Femur (tissue), 1 donor: Measurements from ENCODE around the gene KCTD16.

Source experiments
- DNase-seq: peaks from one replicate; pipeline ENCODE4 v3.0.0-alpha.2; 2017

KCTD16 gene

DNA sequence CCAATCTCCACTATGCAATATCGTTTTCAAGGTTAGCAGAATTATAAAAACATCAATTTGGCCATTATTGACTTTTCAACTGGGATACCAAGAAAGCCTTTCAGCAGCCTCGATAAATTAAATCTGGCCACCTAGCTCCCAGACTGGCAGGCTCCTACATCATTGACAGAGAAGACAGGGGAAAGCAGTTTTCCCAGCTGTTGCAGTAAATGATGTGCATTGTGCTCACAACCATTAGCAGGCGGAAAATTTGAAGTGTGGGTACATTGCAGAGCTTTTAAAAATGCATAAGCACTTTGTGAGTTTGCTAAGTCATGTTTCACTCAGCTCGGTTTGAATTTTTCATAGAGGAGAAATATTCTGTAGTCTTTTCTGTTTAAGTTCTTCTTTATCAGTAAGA lies 297.9 kb downstream of the KCTD16 start:
- peak; percentile 35 for DNase-seq

DNA sequence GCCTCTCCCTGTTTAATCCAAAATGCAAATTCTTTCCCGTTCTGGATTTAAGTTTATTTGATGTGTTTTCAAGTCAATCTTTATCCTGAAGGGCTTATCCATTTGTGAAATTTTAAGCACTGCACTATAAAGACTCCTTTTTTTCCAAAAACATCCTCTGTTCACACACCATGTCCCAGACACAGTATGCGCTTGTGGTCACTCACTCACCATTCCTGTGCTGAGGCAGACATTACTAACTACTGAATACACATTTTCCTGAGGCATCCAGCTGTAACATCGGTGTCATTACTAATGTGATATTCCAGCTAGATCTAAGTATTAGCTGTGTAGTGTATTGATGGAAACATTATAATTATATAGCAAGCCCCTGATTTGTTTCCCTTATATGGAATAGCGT lies 298.4 kb downstream of the KCTD16 start:
- no peak for DNase-seq

DNA sequence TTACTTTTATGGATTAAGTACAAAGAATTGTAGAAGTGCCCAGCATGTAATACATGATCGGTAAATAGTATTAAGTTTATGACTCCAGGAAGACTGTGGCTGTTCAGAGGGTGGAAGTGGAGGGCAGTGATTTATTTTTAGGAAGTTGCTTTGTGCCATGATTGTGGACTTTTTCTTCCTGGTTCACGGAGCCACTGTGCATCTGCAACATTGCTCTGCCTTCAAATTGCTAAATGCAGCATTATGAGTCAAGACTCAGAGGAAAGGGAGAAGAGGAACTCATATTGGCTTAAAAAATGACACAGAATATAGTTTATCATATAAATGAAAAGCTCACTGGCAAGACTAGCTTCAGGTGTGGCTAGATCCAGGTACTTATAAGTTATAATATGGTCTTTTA lies 301.5 kb downstream of the KCTD16 start:
- no peak for DNase-seq

DNA sequence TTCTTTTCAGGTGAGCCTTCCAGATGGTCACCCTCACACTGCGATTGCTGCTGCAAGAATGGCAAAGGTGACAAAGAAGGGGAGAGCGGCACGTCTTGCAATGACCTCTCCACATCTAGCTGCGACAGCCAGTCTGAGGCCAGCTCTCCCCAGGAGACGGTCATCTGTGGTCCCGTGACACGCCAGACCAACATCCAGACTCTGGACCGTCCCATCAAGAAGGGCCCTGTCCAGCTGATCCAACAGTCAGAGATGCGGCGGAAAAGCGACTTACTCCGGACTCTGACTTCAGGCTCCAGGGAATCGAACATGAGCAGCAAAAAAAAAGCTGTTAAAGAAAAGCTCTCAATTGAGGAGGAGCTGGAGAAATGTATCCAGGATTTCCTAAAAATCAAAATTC lies 303.0 kb downstream of the KCTD16 start:
- no peak for DNase-seq

DNA sequence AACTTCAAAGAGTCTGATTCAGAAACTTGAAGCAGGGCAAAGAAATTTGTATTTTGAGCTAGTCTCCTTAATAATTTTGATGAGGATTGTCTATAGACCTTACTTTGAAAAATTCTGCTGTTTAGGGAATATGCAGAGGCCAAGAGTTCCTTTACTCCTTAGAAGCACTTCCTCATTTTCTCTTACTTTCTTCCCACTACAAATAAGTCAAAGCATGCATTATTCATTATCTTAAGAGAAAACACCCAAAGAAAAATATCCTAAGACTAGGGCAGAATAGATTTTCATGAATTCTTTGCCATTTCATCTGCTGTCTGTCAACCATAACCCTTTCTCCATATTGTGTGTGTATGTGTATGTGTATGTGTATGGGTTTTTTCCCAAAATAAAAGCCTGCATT lies 307.9 kb downstream of the KCTD16 start:
- DNase-seq: no peak

DNA sequence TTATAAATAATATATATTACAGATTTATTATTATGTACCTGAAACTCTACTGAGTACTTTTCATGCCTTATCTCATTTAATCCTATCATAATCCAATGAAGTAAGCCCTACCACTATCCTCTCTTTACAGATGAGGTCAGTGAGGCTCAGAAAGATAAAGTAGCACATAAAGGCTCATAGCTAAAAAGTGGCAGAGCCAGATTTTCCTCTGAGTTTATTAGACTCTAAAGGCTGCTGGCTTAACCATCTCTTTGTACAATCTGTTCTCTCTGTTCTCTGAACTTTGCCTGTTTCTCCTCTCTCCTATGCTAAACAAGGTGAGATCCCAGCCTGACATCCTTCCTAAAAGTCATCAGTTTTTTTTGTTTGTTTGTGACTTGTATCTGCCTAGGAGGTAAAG lies 311.2 kb downstream of the KCTD16 start:
- DNase-seq: no peak

DNA sequence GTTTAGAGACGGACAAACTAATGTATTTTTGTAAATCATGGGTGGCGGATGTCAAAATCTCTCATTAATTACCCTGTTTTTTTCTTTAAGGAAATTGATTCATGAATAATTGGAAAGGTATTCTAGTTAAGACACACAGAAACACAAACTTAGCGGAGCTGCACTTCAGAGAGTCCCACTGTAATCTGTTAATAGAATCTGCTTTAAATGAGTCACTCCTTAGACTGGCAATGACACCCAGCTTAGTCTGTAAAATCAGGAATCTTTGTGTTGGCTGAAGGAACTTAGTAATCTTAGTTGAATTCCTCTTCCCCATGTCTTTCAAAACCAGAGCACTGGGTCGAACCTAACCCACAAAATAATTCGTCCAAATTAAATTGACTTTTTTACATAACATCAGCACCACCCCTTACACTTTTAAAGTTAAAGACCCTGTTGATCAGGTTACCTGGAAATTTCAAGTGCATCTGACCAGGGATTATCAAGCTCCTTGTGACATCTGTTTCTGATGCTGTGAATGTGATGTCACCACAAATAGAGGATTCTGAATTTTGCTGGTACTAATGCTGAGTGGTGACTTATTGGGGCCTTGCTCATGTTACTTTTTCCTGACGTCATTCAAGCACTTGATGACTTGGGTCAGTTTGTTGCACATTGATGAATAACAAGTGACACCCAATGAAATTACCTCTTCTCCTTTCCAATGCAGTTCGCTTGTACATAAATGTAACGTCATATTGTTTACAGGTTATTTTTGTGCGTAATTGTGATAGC lies 313.6 kb downstream of the KCTD16 start:
- no peak for DNase-seq

DNA sequence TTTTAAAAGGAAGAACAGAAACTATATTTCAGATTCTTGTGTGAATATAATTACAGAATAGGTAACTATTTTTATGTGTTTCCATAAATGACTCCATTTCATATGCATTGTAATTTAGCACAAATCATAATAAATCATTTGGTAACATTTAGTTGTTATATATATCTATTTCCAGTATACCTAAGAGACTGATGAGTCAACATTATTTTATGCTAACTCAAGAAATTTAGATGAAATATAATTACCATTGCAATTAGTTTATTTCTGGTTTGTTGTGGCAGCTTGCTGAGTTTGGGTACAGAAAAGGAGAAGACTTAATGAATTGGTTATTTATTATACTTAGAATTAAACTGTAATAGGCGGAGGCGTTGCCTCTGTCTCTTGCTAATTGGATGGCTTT lies 314.9 kb downstream of the KCTD16 start:
- DNase-seq: no peak

DNA sequence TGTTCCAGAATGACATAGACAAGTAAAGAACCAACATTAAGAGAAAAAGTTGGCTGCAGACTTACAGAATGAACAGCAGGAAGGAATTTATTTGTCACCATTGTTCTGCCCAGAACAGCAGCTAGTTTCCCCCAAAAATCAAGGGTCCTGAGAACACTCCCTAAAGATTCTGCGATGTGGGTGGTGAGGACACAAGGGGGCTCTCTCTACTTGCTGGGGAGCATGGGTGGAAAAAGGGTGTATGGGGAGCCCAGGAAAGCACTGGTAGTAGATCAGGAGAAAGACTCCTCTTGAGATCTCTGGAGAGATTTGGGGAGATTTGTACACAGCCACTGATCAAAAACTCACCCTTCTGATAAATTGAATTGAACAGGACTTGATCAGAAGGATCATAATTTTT lies 316.5 kb downstream of the KCTD16 start:
- DNase-seq: no peak

DNA sequence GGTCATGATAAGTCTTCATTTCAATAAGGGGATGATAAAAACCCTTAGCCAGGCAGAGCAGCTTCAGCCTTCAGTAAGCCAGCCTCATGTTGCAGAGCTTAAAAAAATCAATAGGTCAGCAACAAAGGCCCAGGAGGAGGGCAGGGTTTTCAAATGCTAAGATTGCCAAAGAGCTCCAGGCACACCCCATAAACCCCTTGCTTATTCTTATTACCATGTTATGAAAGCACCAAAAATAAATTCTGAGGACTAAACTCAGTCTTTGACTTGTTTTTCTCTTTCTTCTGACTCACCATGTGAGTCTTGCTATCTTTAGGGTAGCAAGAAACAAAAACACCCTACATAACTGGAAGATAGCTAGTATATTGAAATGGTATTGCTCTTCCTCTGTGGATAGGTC lies 317.1 kb downstream of the KCTD16 start:
- no peak for DNase-seq

DNA sequence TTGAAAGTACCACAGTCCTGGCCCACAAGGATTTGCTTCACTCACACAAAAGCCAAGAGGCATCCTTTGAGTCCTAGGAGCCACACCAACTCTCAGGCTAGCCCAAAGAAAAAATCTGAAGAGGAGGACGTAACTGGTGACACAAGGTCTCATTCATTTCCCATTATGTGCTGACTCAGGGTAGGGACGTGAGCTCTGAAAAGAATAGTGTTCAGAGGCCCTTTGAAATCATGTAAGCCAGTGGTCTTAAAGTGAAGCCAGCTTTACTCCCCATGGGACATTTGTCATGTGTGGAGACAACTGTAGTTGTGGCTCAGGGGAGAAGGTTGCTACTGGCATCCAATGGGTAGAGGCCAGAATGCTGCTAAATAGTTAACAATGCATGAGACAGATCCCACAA lies 332.4 kb downstream of the KCTD16 start:
- no peak for DNase-seq

DNA sequence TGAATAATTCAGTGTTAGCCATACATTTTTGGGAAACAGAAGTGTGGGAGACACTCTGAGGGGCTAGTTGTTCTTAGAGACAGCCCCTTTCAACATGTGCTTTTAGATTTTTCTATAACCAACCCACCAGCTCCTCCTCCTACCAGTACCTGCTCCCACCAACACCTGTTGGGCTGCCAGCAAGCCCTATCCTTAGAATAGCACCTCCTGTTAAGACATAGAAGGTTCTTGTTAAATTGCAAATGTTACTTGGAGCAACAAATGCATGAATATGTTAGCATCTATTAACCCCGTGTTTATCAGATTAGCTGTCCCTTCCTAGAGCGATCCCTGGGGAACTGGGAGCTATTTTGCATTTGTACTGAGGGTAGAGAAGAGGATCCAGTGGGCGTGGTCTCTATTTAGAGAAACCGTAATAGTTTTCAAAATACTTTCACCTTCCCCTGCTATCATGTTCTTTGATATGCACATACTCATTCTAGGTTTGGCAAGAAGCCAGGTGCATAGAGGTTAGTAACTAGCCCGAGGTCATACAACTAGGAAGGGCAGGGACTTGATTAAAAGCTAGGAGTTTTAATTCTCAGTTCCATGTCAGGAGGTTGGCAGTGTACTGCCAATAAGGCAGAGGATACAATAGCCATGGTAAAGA lies 334.4 kb downstream of the KCTD16 start:
- no peak for DNase-seq

DNA sequence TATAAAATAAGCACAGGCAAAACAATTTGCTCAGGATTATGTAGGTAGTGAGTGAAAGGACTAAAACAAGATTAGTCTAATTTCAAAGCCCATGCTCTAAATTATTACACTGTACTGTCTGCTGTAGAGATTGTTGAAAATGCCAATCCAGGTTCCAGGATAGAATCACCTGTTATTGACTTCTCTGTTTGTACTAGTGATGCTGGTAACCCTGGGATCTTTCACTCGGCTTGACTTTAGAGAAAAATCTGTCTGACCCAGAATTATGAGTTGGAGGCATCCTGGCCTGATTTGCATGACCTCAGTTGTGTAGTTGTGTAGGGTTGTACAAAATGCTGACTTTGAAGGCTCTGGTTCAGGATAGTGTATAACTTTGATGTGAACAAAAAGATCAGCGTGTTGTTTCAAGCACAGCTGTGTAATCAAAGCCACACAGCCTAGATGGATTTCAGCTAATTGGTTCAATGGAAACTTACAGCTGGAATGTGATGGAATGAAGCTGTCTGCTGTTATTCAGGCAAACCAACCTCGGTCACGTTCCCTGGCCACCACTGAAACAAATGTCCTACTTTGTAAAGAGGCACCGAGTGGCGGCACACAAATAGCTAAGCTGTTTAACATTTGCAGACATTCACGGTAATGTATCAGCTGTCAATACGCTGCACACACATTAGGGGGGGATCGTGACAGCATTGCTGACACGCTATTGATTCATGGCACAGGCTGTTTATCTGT lies 340.3 kb downstream of the KCTD16 start:
- no peak for DNase-seq

DNA sequence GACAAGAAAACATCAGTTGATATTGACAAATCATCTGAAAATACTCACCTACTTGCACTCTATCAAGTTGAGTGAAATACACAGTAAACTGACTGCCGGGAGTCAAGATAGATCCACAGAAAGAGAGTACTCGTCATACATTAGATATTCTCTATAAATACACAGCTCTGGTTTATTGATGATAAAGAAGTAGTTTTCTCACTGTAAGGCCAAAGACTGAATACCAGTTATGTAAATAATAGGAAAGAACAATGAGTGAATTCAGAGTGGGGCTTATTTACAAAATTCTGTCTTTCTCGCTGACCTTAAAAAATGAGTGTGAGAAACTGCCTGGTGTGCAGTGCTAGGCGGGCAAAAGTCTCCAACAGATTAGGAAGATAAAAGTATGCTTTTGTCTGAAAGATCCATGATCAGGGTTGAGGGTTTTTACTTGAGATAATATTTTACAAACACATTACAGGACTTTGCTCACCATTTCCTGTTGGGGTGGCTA lies 341.0 kb downstream of the KCTD16 start:
- DNase-seq: no peak

DNA sequence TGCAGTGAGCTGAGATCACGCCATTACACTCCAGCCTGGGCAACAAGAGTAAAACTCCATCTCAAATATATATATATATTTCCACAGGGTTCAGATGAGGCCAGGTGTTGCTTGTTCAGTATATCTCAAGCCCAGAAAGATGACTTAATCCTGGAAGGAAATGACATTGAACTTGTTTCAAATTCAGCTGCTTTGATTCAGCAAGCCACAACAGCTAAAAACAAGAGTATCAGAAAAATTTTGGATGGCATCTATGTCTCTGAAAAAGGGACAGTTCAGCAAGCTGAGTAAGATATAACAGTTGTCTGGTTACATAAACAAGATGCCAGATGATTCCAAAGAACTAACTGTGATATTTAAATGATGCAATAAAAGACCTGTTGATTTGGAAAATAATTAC lies 352.0 kb downstream of the KCTD16 start:
- no peak for DNase-seq

DNA sequence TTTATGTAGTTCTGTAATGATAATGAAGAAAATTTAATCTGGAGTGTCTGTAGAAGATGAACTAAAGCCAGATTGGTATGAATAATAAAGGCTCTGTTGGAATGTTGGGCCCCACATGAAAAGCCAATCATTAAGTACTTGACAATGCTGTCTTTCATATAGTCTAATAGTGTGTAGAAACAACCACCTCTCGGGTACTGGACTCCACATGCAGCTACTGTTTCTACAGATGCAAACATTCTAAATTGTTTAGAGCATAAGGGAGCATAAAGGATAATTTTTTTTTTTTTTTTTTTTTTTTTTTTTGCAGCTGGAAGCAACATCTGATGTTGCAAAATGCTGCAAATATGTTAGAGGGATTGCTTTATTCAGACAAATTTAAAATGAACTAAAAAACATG lies 354.3 kb downstream of the KCTD16 start:
- DNase-seq: no peak

DNA sequence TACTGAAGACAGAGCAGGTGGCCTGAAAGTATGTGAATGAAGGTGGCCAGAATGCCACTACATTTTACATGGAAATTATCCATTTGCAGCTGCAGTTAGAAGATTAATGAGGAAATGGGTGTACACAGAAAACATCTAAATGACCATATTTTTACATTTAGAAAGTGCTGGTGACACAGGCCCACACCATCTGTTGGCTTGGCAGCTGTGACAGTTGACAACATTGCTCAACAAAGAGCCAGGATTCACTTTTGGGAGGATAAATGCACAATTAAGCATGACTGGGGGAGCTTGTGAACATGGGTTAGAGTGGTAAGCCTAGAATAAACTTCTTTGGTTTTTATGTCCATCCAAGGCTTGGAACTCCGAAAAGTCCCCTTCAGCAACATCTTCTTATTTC lies 360.5 kb downstream of the KCTD16 start:
- DNase-seq: no peak
